Measurements from ENCODE around the gene OR13J1. TPM values are rescaled to one million over a fixed set of nuclear protein-coding genes. Genes with fewer than 3 reads are reported as not detected.

The OR13J1 gene
- total and polyA plus RNA-seq, 9 donors = not detected

- DNase-seq = no peak
- Histone ChIP-seq H3K4me3 (no peak overlapping the region), H3K27ac (no peak overlapping the region), H3K9me3 (no peaks in the 10 kb centered on the region), H3K4me1 (ENCODE audit: insufficient read depth) (peaks cover 13% of the 10 kb centered on the region), H3K27me3 (no peaks in the 10 kb centered on the region), H3K36me3 (no peaks in the 10 kb centered on the region)
- TF ChIP-seq CTCF (IDR thresholded peaks at IDR 0.05) (no peak), POLR2A (IDR thresholded peaks at IDR 0.05) (no peak), EP300 (IDR thresholded peaks at IDR 0.05) (no peak)
- intact Hi-C loops (cut with DNase I) = loop anchor here in 2 of 4 donors (5.0 to 10.0 kb wide), 2 partner anchors 52 to 181 kb away; partner anchors contain the start of gene SIT1 (in 1 of the 2)
- 82 to 88% (median 85%) methylated on average over 5 of the region's 5 CpGs for WGBS, 3 donors
These were observed 37.4 kb downstream of the OR13J1 start for GRCh38 chr9:35832814-35833213.

- TF ChIP-seq CTCF (IDR thresholded peaks at IDR 0.05) (no peak), POLR2A (IDR thresholded peaks at IDR 0.05) (no peak), EP300 (IDR thresholded peaks at IDR 0.05) (no peak)
- H3K4me3 ChIP-seq = no peak overlapping the region
- H3K27me3 ChIP-seq = no peaks in the 10 kb centered on the region
- DNase-seq = no peak
- H3K27ac ChIP-seq = no peak overlapping the region
- WGBS, 3 donors = 61 to 73% (median 63%) methylated on average over 4 of the region's 4 CpGs
- intact Hi-C loops (cut with DNase I) = loop anchor here in 2 of 4 donors (5.0 to 10.0 kb wide), 2 partner anchors 54 to 179 kb away; partner anchors contain the start of gene SIT1 (in 1 of the 2)
- H3K4me1 ChIP-seq (ENCODE audit: insufficient read depth) = peaks cover 13% of the 10 kb centered on the region
- no peaks in the 10 kb centered on the region for H3K9me3 ChIP-seq
- no peaks in the 10 kb centered on the region for H3K36me3 ChIP-seq
These were observed 39.2 kb downstream of the OR13J1 start for GRCh38 chr9:35831040-35831439.

GRCh38 chr9:35829764-35830096 is 40.5 kb downstream of the OR13J1 start:
- H3K4me1 ChIP-seq (ENCODE audit: insufficient read depth) = peaks cover 13% of the 10 kb centered on the region
- intact Hi-C loops (cut with DNase I) = loop anchor here in 2 of 4 donors (5.0 to 10.0 kb wide), 2 partner anchors 55 to 177 kb away; partner anchors contain the start of gene SIT1 (in 1 of the 2)

GRCh38 chr9:35829084-35829763 is 41.0 kb downstream of the OR13J1 start, which contains the start of gene TMEM8B:
Gene TMEM8B, plus strand, starts transcription at chr9:35829228. Its CDS starts 220 bp downstream, at chr9:35829448.
- Histone ChIP-seq H3K27ac (peak within 1 kb of the TSS; percentile 96 to 98), H3K36me3 (no peaks in the 10 kb centered on the region), H3K27me3 (no peaks in the 10 kb centered on the region), H3K9me3 (no peaks in the 10 kb centered on the region), H3K4me3 (peak within 1 kb of the TSS; percentile 75), H3K4me1 (ENCODE audit: insufficient read depth) (peaks cover 13% of the 10 kb centered on the region)
- TF ChIP-seq POLR2A (IDR thresholded peaks at IDR 0.05) = peak; percentile 62
- no peak for TF ChIP-seq EP300 (IDR thresholded peaks at IDR 0.05)
- WGBS, 3 donors = 1% methylated on average over 38 to 53 of the region's 53 CpGs
- intact Hi-C loops (cut with DNase I) = no loop called here
- DNase-seq = peak; percentile 95 to 98 (median 98)

More at GRCh38 chr9:35829764-35830096, 40.5 kb downstream of the OR13J1 start:
- no peaks in the 10 kb centered on the region for H3K36me3 ChIP-seq
- no peak for TF ChIP-seq CTCF (IDR thresholded peaks at IDR 0.05)
- no peak for TF ChIP-seq POLR2A (IDR thresholded peaks at IDR 0.05)
- no peak for TF ChIP-seq EP300 (IDR thresholded peaks at IDR 0.05)
- peak overlapping the region; percentile 75 for H3K4me3 ChIP-seq
- WGBS, 3 donors = 6 to 28% (median 8%) methylated on average over 2 of the region's 2 CpGs
- DNase-seq = no peak
- H3K27me3 ChIP-seq = no peaks in the 10 kb centered on the region
- H3K27ac ChIP-seq = peak overlapping the region; percentile 96 to 98
- H3K9me3 ChIP-seq = no peaks in the 10 kb centered on the region

- peaks cover 13% of the 10 kb centered on the region for H3K4me1 ChIP-seq (ENCODE audit: insufficient read depth)
- peak within 1 kb of the TSS; percentile 96 to 98 for H3K27ac ChIP-seq
- no peaks in the 10 kb centered on the region for H3K27me3 ChIP-seq
- DNase-seq = peak in 2 of 5 donors; percentile 44 to 60
- peak within 1 kb of the TSS; percentile 75 for H3K4me3 ChIP-seq
- intact Hi-C loops (cut with DNase I) = no loop called here
- no peak for TF ChIP-seq POLR2A (IDR thresholded peaks at IDR 0.05)
- no peak for TF ChIP-seq CTCF (IDR thresholded peaks at IDR 0.05)
- no peak for TF ChIP-seq EP300 (IDR thresholded peaks at IDR 0.05)
- WGBS, 3 donors = 1 to 2% (median 1%) methylated on average over 21 of the region's 21 CpGs
- no peaks in the 10 kb centered on the region for H3K9me3 ChIP-seq
- H3K36me3 ChIP-seq = no peaks in the 10 kb centered on the region
These were observed 41.5 kb downstream of the OR13J1 start, which contains the start of gene FAM221B for GRCh38 chr9:35828716-35829083. Gene FAM221B, minus strand, starts transcription at chr9:35828732. Its CDS starts 2,571 bp downstream, at chr9:35826161.

All from ovary (tissue), 9 donors.